GM20000 (cell line): Measurements from ENCODE around the gene ZNF469.

Experiments used
- DNase-seq: peaks from one replicate; pipeline ENCODE4 v3.0.0; 2012; ENCODE audit warnings: low spot score
- CTCF ChIP-seq: IDR thresholded peaks from 2 replicates; pipeline ENCODE4 v1.5.1; 2012; ENCODE audit warnings: mild to moderate bottlenecking, control low read depth; ENCODE audit errors: extremely low read depth, missing control alignments

The ZNF469 gene

DNA sequence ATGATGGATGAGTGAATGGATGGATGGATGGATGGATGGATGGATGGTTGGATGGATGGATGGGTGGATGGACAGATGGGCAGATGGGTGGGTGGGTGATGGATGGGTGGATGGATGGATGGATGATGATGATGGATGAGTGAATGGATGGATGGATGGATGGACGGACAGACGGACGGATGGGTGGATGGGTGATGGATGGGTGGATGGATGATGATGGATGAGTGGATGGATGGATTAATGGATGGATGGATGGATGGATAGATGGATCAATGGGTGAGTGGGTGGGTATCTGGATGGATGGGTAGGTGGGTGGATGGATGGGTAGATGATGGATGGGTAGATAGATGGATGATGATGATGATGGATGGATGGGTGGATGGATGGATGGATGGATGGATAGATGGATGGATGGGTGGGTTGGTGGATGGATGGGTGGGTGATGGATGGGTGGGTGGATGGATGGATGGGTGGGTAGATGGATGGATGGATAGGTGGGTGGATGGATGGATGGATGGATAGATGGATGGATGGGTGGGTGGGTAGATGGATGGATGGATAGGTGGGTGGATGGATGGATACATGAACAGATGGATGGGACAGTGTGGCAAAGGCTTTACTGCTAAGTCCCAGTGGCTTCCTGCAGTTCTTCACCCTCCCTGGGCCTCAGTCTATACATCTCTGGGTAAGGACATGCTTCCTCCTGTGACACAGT, 40.1 kb downstream of the ZNF469 start:
- no peak for TF ChIP-seq CTCF
- no peak for DNase-seq

GRCh38 chr16:88423448-88423850, 40.7 kb downstream of the ZNF469 start:
- DNase-seq: no peak
- TF ChIP-seq CTCF: no peak

DNA sequence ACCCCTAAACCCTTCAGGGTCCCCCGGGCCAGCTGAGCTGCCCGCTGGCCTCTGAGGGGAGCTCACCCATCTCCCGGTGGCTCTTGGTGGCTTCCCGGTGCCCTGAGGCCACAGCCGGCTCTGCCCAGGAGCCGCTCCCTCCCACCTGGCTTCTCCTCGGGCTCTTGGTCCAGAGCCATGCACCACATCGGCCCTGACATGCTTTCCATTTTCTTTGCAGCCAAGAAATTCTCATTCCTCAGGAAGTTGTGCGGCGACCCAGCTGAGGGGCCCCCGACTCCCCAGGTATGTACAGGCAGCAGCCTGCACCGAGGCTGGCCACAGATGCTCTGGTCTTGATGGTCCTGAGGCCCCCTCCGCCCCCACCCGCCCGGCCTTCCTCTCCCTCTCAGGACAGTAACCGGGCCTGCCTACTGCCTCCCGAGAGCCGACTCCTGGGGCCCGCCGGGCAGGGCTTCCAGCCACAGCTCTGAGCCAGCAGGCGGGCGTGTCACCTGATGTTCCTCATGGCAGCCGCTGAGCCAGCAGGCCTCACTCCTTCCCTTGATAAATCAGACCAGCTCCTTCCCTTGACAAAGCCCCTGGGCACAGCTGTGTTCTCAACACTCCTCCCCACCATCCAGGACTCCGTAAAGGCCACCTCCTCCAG, 42.0 kb downstream of the ZNF469 start:
- no peak for DNase-seq
- no peak for TF ChIP-seq CTCF

- TF ChIP-seq CTCF: no peak
- DNase-seq: no peak
These were observed 43.3 kb downstream of the ZNF469 start for GRCh38 chr16:88426018-88426417.

DNA sequence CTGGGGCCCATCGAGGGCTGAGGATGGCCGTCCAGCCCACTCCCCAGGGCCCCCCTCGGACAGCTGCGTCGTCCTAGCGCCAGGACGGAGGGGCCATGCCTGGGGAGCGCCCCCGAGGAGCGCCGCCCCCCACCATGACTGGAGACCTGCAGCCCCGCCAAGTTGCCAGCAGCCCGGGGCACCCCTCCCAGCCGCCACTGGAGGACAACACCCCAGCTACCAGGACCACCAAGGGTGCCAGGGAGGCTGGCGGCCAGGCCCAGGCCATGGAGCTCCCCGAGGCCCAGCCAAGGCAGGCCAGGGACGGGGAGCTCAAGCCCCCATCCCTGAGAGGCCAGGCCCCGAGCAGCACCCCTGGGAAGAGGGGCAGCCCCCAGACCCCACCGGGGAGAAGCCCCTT, 44.6 kb downstream of the ZNF469 start:
- no peak for DNase-seq
- no peak for TF ChIP-seq CTCF

- DNase-seq: no peak
- TF ChIP-seq CTCF: no peak
These were observed 45.4 kb downstream of the ZNF469 start for GRCh38 chr16:88428156-88428555.

GRCh38 chr16:88428616-88429386, 46.0 kb downstream of the ZNF469 start:
- TF ChIP-seq CTCF: no peak
- no peak for DNase-seq
